Stimulated activated CD8-positive, alpha-beta memory T cell treated with anti-CD3 and anti-CD28 coated beads, Interleukin-7, amount 100 ng/mL, for 4 hours (primary cell): ENCODE data around the gene SLC15A5.

ENCODE experiments used
- DNase-seq, 2 donors: peaks; one replicate each; pipeline ENCODE4 v3.0.0-alpha.2; 2020; ENCODE audit warnings: low read depth in 2 of 2

SLC15A5 gene

DNA sequence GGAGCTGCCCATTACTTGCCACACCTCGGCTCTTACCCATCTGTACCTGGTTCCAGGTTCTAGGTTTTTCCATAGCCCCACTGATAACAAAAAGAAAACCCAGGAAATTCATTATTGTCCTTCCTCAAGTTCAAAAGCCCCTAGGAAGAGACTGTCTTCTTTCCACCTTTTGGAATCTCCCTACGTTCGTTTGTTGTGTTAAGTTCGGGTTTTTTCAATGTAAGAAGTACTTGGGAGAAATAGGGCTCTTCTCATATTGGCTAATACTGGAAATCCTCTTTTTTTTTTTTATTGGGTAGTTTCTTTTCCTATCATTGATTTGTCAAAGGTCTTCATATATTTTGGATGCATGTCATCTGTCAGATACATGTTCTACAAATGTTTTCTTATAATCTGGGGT is 17.3 kb downstream of the SLC15A5 start:
- no peak for DNase-seq

DNA sequence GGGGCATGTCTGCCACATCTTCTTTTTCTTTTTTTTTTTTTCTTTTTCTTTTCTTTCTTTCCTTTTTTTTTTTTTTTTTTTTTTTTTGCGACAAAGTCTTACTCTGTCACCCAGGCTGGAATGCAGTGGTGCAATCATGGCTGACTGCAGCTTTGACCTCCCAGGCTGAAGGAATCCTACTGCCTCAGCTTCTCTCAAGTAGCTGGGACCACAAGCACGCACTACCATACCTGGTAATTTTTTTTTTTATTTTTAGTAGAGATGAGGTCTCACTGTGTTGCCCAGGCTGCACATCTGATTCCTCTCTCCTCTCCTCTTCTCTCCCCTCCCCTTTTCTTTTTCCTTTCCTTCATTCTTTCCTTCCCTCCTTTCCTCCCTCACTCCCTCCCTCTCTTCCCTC is 18.5 kb downstream of the SLC15A5 start:
- DNase-seq: no peak

DNA sequence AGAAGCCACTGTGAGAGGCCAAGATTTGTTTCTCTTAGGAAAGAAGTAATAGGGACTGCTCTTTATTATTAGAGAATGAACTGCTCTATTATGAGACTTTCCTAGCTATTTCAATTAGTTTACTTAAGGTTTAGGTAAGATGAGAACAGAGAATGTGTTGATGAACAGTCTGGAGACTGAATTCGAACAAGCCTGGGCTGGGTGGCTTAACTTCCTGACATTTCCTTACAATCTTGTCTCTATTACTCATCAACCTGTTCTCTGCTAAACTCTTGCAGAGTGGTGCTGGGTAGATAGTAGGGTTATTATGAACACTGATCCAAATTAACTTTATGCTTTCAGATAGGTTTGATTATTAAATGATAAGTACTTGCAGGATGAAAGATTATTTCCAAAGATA is 31.2 kb downstream of the SLC15A5 start:
- DNase-seq: no peak

DNA sequence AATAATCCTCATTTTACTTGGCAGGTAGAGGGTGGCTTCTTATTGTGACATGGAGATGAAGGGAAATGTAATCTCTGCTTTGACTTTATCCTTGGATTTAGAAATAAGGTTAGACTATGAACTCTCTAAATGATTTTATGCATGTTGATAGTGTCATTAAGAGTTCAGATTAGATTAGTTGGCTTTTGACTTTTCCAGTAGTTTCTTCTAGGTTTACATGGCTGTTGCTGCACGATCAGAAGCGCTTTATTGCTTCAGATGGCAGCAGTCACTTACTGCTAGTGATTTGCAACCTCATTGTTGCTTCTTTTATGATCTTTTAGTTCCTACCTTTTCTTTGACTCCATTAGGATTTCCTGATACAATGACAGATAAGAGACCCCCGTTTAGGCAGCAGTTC is 32.3 kb downstream of the SLC15A5 start:
- no peak for DNase-seq

GRCh38 chr12:16243487-16244412 is 33.7 kb downstream of the SLC15A5 start:
- no peak for DNase-seq

- DNase-seq: no peak
These were observed 36.1 kb downstream of the SLC15A5 start for GRCh38 chr12:16241346-16241745.

- DNase-seq: no peak
These were observed 38.8 kb downstream of the SLC15A5 start for GRCh38 chr12:16238661-16239060.

GRCh38 chr12:16229676-16230075 is 47.8 kb downstream of the SLC15A5 start:
- no peak for DNase-seq

GRCh38 chr12:16228067-16228466 is 49.4 kb downstream of the SLC15A5 start:
- no peak for DNase-seq

GRCh38 chr12:16225692-16226091 is 51.8 kb downstream of the SLC15A5 start:
- DNase-seq: no peak

DNA sequence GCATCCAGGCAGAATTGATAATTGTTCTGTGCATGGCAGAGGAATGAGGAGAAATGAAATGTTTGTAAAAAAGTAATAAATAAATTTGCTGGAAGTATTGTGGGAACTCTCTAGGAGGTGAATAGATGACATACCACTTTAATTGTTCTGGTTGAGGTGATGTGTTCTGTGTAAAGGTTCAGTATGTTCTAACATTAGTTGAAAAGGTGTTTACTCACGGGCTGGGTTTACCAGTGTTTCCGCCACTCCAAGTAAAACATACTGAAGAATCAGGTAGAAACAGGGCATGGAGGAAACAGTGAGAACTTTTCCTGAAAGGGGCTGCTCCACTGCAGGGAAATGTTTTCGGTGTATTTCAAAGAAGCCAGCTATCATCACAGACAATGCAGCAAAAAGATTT is 53.3 kb downstream of the SLC15A5 start:
- no peak for DNase-seq

DNA sequence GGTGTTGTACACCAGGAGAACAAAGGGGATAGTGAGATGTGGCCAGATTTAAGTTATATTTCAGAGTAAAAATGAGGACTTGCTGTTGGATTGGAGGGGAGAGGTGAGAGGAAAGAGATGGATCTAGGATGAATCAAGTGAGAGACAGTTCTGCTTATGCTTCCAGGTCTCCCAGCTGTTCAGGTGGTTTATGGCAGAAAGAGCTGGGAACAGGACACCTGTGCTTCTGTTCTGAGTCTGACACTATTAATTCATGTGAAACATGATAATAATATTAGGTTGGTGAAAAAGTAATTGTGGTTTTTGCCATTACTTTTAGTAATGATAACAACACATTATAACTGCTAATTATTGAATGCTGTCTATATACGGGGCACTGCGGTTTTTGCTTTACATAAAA is 55.7 kb downstream of the SLC15A5 start:
- DNase-seq: no peak

DNA sequence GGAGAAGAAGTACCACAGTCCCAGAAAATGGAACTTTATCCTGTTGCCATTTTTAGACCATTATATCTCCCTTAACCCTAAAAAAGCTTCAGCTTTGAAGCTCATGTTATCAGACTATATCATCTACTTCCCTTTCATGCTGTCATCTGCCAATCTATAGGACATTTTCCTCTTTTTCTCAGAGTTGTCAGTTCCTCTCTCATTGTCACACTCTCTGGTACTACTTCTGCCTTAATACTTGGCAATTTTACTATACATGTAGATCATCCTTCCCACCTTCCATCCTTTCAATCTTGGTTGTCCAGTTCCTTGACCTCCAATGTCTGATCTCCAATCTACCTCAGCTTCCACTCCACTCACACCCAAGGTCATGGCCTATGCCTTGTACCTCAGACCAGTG is 57.4 kb downstream of the SLC15A5 start:
- no peak for DNase-seq

GRCh38 chr12:16218934-16219751 is 58.3 kb downstream of the SLC15A5 start:
- DNase-seq: no peak

GRCh38 chr12:16218234-16218633 is 59.3 kb downstream of the SLC15A5 start:
- no peak for DNase-seq

GRCh38 chr12:16211731-16212130 is 65.8 kb downstream of the SLC15A5 start:
- no peak for DNase-seq

- no peak for DNase-seq
These were observed 78.6 kb downstream of the SLC15A5 start for GRCh38 chr12:16198884-16199283.

DNA sequence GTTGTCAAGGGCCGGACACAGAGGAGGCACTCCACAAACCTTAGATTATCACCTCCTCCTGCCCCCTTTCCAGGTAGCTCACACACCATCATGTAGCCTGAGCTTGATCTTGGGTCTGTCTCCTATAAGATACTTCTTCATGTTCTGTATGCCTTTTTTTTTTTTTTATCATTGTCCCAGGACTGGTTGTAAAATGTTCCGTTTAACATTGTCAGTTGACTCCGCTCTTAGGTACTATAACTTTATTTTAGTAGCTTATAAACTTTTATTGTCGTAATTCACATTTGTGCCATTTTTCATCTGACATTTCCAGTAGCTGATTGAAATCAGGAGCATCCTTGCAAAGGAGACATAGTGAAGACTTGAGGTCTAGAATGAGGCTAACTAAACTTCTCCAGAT is 79.9 kb downstream of the SLC15A5 start:
- no peak for DNase-seq

GRCh38 chr12:16189849-16190248 is 87.6 kb downstream of the SLC15A5 start:
- DNase-seq: no peak

- DNase-seq: no peak
These were observed 89.8 kb downstream of the SLC15A5 start for GRCh38 chr12:16187660-16188059.

DNA sequence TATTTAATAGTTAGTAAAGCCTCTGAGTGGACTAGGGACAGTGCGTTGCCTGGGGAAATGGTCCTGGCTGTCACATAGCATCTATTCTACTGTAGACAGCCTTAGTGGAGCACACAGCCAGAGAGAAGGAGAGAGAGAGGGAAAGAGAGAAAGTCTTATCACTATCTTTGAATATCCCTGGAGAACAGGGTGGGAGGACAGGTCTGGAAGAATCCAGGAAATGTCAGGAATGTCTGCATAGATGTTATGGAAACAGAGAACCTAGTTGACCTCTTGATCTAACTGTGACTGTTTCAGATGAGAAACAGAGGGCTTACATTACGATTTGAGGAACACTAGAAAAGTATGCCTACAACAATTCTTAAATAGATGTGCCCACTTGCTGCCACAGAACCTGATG is 92.8 kb downstream of the SLC15A5 start:
- no peak for DNase-seq

- DNase-seq: no peak
These were observed 93.9 kb downstream of the SLC15A5 start for GRCh38 chr12:16183541-16183940.

GRCh38 chr12:16175840-16176239 is 101.6 kb downstream of the SLC15A5 start:
- no peak for DNase-seq
